Stimulated activated naive B cell treated with anti-CD40 and anti-IgM and Interleukin-4, amounts not matched to agents 10 μg/mL and 1 μg/mL and 100 μg/mL, for 72 hours (primary cell): ENCODE data around the gene ITPR2.
"Not testable (repeated sequence)": the region's sequence is repeated elsewhere in the genome, so short reads cannot be mapped to it uniquely, and the experiment has no call there.

ENCODE experiments used
- ATAC-seq, 2 donors: fragments of 150-1000 bp; cut with Tn5 transposase; replicated peaks; 2 replicates each; pipeline ENCODE4 v1.10.0; 2021; ENCODE audit warnings: moderate library complexity in 1 of 2
- DNase-seq: peaks from one replicate; pipeline ENCODE4 v3.0.0; 2021
- H3K27ac Mint-ChIP-seq: one replicate; pipeline ENCODE4 v1.8.0; 2022; ENCODE audit warnings: mild to moderate bottlenecking, mixed read lengths
- H3K27me3 Mint-ChIP-seq, 2 donors: one replicate each; pipeline ENCODE4 v1.8.0; 2022; ENCODE audit warnings: mixed read lengths in 2 of 2
- H3K36me3 Mint-ChIP-seq, 2 donors: one replicate each; pipeline ENCODE4 v1.8.0; 2022; ENCODE audit warnings: mixed read lengths in 2 of 2, mild to moderate bottlenecking in 1 of 2
- H3K4me1 Mint-ChIP-seq, 2 donors: one replicate each; pipeline ENCODE4 v1.8.0; 2022; ENCODE audit warnings: mixed read lengths in 2 of 2, mild to moderate bottlenecking in 1 of 2
- H3K4me3 Mint-ChIP-seq, 2 donors: one replicate each; pipeline ENCODE4 v1.8.0; 2022; ENCODE audit warnings: mild to moderate bottlenecking in 2 of 2, mixed read lengths in 2 of 2, moderate library complexity in 1 of 2
- H3K9me3 Mint-ChIP-seq, 2 donors: one replicate each; pipeline ENCODE4 v1.8.0; 2022; ENCODE audit warnings: mixed read lengths in 2 of 2, mild to moderate bottlenecking in 1 of 2

ITPR2 gene

GRCh38 chr12:26740348-26740747, 92.6 kb downstream of the ITPR2 start:
- ATAC-seq (no peak), DNase-seq (no peak)
- H3K4me1 Mint-ChIP-seq, result peaks cover 32 to 42% of the 10 kb centered on the region in 2 donors
- H3K27me3 Mint-ChIP-seq, result no peaks in the 10 kb centered on the region
- peaks cover 14 to 17% of the 10 kb centered on the region in 2 donors for H3K9me3 Mint-ChIP-seq
- no peak overlapping the region for H3K27ac Mint-ChIP-seq
- H3K4me3 Mint-ChIP-seq, result no peak overlapping the region
- H3K36me3 Mint-ChIP-seq, result peaks cover 29 to 53% of the 10 kb centered on the region in 2 donors

- peaks cover 14 to 17% of the 10 kb centered on the region in 2 donors for H3K9me3 Mint-ChIP-seq
- H3K4me3 Mint-ChIP-seq, result no peak overlapping the region
- ATAC-seq (no peak), DNase-seq (no peak)
- peaks cover 27 to 47% of the 10 kb centered on the region in 2 donors for H3K36me3 Mint-ChIP-seq
- no peaks in the 10 kb centered on the region for H3K27me3 Mint-ChIP-seq
- H3K4me1 Mint-ChIP-seq, result peaks cover 31 to 44% of the 10 kb centered on the region in 2 donors
- no peak overlapping the region for H3K27ac Mint-ChIP-seq
These were observed 95.4 kb downstream of the ITPR2 start for GRCh38 chr12:26737487-26738030.

- peaks cover 14 to 17% of the 10 kb centered on the region in 2 donors for H3K9me3 Mint-ChIP-seq
- peaks cover 30 to 48% of the 10 kb centered on the region in 2 donors for H3K4me1 Mint-ChIP-seq
- H3K27me3 Mint-ChIP-seq, result no peaks in the 10 kb centered on the region
- ATAC-seq, result no peak
- peaks cover 23 to 42% of the 10 kb centered on the region in 2 donors for H3K36me3 Mint-ChIP-seq
- no peak overlapping the region for H3K4me3 Mint-ChIP-seq
- H3K27ac Mint-ChIP-seq, result no peak overlapping the region
- no peak for DNase-seq
These were observed 96.2 kb downstream of the ITPR2 start for GRCh38 chr12:26736563-26737486.

- DNase-seq (no peak), ATAC-seq (no peak)
- H3K36me3 Mint-ChIP-seq, result peaks cover 18 to 27% of the 10 kb centered on the region in 2 donors
- H3K4me3 Mint-ChIP-seq, result no peak overlapping the region
- no peaks in the 10 kb centered on the region for H3K27me3 Mint-ChIP-seq
- H3K27ac Mint-ChIP-seq, result no peak overlapping the region
- H3K4me1 Mint-ChIP-seq, result peaks cover 32 to 52% of the 10 kb centered on the region in 2 donors
- peaks cover 14 to 15% of the 10 kb centered on the region in 2 donors for H3K9me3 Mint-ChIP-seq
These were observed 97.8 kb downstream of the ITPR2 start for GRCh38 chr12:26735249-26735639.

- peaks cover 15 to 24% of the 10 kb centered on the region in 2 donors for H3K36me3 Mint-ChIP-seq
- no peak overlapping the region for H3K4me3 Mint-ChIP-seq
- peaks cover 12% of the 10 kb centered on the region in 2 donors for H3K9me3 Mint-ChIP-seq
- no peaks in the 10 kb centered on the region for H3K27me3 Mint-ChIP-seq
- H3K27ac Mint-ChIP-seq, result no peak overlapping the region
- DNase-seq, result no peak
- no peak for ATAC-seq
- H3K4me1 Mint-ChIP-seq, result peaks cover 36 to 54% of the 10 kb centered on the region in 2 donors
These were observed 98.3 kb downstream of the ITPR2 start for GRCh38 chr12:26734510-26735248.

- ATAC-seq (peak; percentile 71 to 74), DNase-seq (no peak)
- Mint-ChIP-seq H3K27ac (peak overlapping the region; percentile 79), H3K27me3 (no peaks in the 10 kb centered on the region), H3K9me3 (peaks cover 0 to 2% of the 10 kb centered on the region in 2 donors), H3K4me1 (peaks cover 46 to 67% of the 10 kb centered on the region in 2 donors), H3K4me3 (peak overlapping the region; percentile 1 to 41), H3K36me3 (peaks cover 6 to 17% of the 10 kb centered on the region in 2 donors)
These were observed 100.7 kb downstream of the ITPR2 start for GRCh38 chr12:26732005-26732908.

- peak overlapping the region; percentile 19 to 35 for H3K4me3 Mint-ChIP-seq
- peaks cover 42 to 61% of the 10 kb centered on the region in 2 donors for H3K4me1 Mint-ChIP-seq
- peak overlapping the region; percentile 83 for H3K27ac Mint-ChIP-seq
- H3K36me3 Mint-ChIP-seq, result peaks cover 4 to 16% of the 10 kb centered on the region in 2 donors
- DNase-seq (no peak), ATAC-seq (no peak)
- H3K27me3 Mint-ChIP-seq, result no peaks in the 10 kb centered on the region
- peaks cover 0 to 2% of the 10 kb centered on the region in 2 donors for H3K9me3 Mint-ChIP-seq
These were observed 102.3 kb downstream of the ITPR2 start for GRCh38 chr12:26730481-26731350.

DNA sequence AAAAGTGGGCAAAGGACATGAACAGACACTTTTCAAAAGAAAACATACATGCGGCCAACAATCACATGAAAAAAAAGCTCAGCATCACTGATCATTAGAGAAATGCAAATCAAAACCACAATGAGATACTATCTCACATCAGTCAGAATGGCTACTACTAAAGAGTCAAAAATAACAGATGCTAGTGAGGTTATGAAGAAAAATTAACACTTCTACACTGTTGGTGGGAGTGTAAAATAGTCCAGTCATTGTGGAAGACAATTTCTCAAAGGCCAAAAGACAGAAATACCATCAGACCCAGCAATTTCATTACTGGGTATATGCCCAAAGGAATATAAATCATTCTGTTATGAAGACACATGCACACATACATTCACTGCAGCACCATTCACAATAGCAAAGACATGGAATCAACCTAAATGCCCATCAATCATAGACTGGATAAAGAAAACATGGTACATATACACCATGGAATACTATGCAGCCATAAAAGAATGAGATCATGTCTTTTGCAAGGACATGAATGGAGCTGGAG, 103.8 kb downstream of the ITPR2 start:
- Mint-ChIP-seq H3K27ac (peak overlapping the region; percentile 88), H3K4me1 (peaks cover 36 to 57% of the 10 kb centered on the region in 2 donors), H3K4me3 (peak overlapping the region; percentile 55 to 68), H3K36me3 (peaks cover 4 to 16% of the 10 kb centered on the region in 2 donors)
- not testable (repeated sequence) for H3K9me3 Mint-ChIP-seq, H3K27me3 Mint-ChIP-seq, DNase-seq
- peak; percentile 71 to 74 for ATAC-seq

DNA sequence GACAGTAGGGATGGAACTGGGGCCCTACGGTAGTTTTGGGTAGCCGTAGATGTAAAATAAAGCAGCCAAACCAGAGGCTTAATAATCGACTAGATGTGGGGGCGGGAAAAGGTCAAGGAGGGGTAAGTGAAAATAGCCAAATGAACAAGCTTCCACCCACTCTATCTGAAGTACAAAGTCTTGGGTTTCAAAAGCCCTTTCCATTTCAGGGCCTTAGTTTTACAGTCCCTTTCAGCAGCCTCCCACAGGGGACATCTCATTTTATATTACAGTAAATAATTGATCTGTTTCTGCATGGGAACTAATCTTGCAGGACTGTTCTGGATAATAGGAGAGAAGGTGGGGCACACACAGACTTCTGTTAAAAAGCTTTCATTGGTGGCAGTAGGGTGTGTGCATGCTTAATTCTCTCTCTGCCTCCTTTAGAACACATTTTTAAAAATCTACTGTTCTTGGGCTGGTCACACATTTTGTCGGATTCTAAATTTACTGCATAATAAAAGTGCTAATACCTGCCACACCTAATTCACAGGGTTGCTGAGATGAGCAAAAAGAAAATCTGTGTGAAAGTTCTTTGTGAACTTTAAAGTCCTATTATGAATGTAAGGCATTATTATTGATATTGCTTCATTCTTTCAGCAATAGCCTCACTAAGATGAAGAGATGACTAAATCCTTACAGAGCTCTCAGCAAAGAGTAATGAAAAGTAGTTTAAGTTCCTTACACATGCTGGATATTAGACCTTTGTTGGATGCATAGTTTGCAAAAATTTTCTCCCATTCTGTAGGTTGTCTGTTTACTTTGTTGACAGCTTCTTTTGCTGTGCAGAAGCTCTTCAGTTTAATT, 104.6 kb downstream of the ITPR2 start:
- peaks cover 36 to 64% of the 10 kb centered on the region in 2 donors for H3K4me1 Mint-ChIP-seq
- peaks cover 0 to 2% of the 10 kb centered on the region in 2 donors for H3K9me3 Mint-ChIP-seq
- H3K4me3 Mint-ChIP-seq, result peak overlapping the region; percentile 45 to 55
- H3K27me3 Mint-ChIP-seq, result no peaks in the 10 kb centered on the region
- H3K36me3 Mint-ChIP-seq, result peaks cover 4 to 16% of the 10 kb centered on the region in 2 donors
- peak; percentile 65 for DNase-seq
- H3K27ac Mint-ChIP-seq, result peak overlapping the region; percentile 90
- ATAC-seq, result peak; percentile 58 to 67

GRCh38 chr12:26727482-26728204, 105.4 kb downstream of the ITPR2 start:
- no peak for DNase-seq
- Mint-ChIP-seq H3K4me1 (peaks cover 40 to 66% of the 10 kb centered on the region in 2 donors), H3K36me3 (peaks cover 5 to 16% of the 10 kb centered on the region in 2 donors), H3K9me3 (peaks cover 0 to 2% of the 10 kb centered on the region in 2 donors), H3K4me3 (peak overlapping the region; percentile 29 to 45), H3K27ac (peak overlapping the region; percentile 90), H3K27me3 (no peaks in the 10 kb centered on the region)
- ATAC-seq, result no peak

GRCh38 chr12:26726956-26727355, 106.0 kb downstream of the ITPR2 start:
- no peak for DNase-seq
- Mint-ChIP-seq H3K9me3 (peaks cover 0 to 2% of the 10 kb centered on the region in 2 donors), H3K27me3 (no peaks in the 10 kb centered on the region), H3K36me3 (peaks cover 6 to 20% of the 10 kb centered on the region in 2 donors), H3K4me1 (peaks cover 40 to 66% of the 10 kb centered on the region in 2 donors), H3K4me3 (no peak overlapping the region), H3K27ac (no peak overlapping the region)
- no peak for ATAC-seq
